Activated CD8-positive, alpha-beta memory T cell treated with anti-CD3 and anti-CD28 coated beads, Interleukin-2, amount 50 U/mL, for 1 hour (primary cell): ENCODE data around the gene CACNA2D3.

Source experiments
- DNase-seq: peaks from one replicate; pipeline ENCODE4 v3.0.0-alpha.2; 2020; ENCODE audit errors: extremely low read depth

The CACNA2D3 gene

GRCh38 chr3:55006244-55006676 lies 883.9 kb downstream of the CACNA2D3 start:
- no peak for DNase-seq

GRCh38 chr3:55007971-55008370 lies 885.6 kb downstream of the CACNA2D3 start:
- DNase-seq, result no peak

- no peak for DNase-seq
Observed at GRCh38 chr3:55009372-55009771, 887.0 kb downstream of the CACNA2D3 start.

GRCh38 chr3:55012091-55012490 lies 889.7 kb downstream of the CACNA2D3 start:
- no peak for DNase-seq

- no peak for DNase-seq
Observed at GRCh38 chr3:55013145-55013925, 891.0 kb downstream of the CACNA2D3 start.

- no peak for DNase-seq
Observed at GRCh38 chr3:55014081-55014480, 891.7 kb downstream of the CACNA2D3 start.

- DNase-seq, result no peak
Observed at GRCh38 chr3:55014906-55015305, 892.6 kb downstream of the CACNA2D3 start.

GRCh38 chr3:55017876-55018275 lies 895.5 kb downstream of the CACNA2D3 start:
- no peak for DNase-seq

GRCh38 chr3:55030938-55031337 lies 908.6 kb downstream of the CACNA2D3 start:
- DNase-seq, result no peak

- DNase-seq, result no peak
Observed at GRCh38 chr3:55036883-55037577, 914.7 kb downstream of the CACNA2D3 start.

- DNase-seq, result no peak
Observed at GRCh38 chr3:55042591-55042990, 920.2 kb downstream of the CACNA2D3 start.

- DNase-seq, result no peak
Observed at GRCh38 chr3:55044486-55044885, 922.1 kb downstream of the CACNA2D3 start.

- DNase-seq, result no peak
Observed at GRCh38 chr3:55059027-55059629, 936.8 kb downstream of the CACNA2D3 start.

- DNase-seq, result no peak
Observed at GRCh38 chr3:55060896-55061719, 938.8 kb downstream of the CACNA2D3 start.

GRCh38 chr3:55061720-55062034 lies 939.3 kb downstream of the CACNA2D3 start:
- DNase-seq, result no peak

GRCh38 chr3:55064164-55064563 lies 941.8 kb downstream of the CACNA2D3 start:
- no peak for DNase-seq

- DNase-seq, result no peak
Observed at GRCh38 chr3:55065331-55065730, 943.0 kb downstream of the CACNA2D3 start.

GRCh38 chr3:55066551-55067047 lies 944.2 kb downstream of the CACNA2D3 start:
- no peak for DNase-seq

- DNase-seq, result no peak
Observed at GRCh38 chr3:55069950-55070349, 947.6 kb downstream of the CACNA2D3 start.

GRCh38 chr3:55074796-55075195 lies 952.4 kb downstream of the CACNA2D3 start:
- no peak for DNase-seq

GRCh38 chr3:55075846-55076245 lies 953.5 kb downstream of the CACNA2D3 start:
- DNase-seq, result no peak

GRCh38 chr3:55077726-55078125 lies 955.4 kb downstream of the CACNA2D3 start:
- no peak for DNase-seq
